GM19328 (cell line): ENCODE measurements around the gene ATG4B.

ENCODE experiments used
- ATAC-seq: cut with Tn5 transposase; IDR thresholded peaks from one replicate; pipeline ENCODE4 v1.9.1; 2021; ENCODE audit warnings: mild to moderate bottlenecking, moderate library complexity; ENCODE audit not compliant: unreplicated experiment

ATG4B gene

GRCh38 chr2:241637795-241638660 lies 535 bp downstream of the ATG4B start:
- peak; percentile 10 for ATAC-seq

DNA sequence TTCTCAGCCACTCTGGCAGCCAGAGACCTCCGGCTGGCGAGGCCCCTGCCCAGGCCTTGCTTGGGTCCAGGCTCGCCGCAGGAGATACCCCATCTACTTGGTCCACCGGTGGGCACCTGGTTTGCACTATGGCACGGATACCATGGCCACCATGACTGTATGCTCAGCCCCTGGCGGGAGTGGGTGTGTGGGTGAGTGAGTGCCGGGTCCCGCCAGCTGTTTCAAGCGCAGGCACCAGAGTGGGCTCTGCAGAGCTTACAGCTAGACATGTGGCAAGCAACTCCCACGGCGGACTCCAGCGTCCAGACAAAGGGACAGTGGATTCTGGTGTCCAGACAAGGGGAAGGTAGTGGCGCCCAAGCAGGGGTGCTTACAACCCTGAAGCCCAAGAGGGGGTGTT lies 1.4 kb downstream of the ATG4B start:
- no peak for ATAC-seq

GRCh38 chr2:241639385-241639784 lies 1.9 kb downstream of the ATG4B start:
- ATAC-seq: no peak

DNA sequence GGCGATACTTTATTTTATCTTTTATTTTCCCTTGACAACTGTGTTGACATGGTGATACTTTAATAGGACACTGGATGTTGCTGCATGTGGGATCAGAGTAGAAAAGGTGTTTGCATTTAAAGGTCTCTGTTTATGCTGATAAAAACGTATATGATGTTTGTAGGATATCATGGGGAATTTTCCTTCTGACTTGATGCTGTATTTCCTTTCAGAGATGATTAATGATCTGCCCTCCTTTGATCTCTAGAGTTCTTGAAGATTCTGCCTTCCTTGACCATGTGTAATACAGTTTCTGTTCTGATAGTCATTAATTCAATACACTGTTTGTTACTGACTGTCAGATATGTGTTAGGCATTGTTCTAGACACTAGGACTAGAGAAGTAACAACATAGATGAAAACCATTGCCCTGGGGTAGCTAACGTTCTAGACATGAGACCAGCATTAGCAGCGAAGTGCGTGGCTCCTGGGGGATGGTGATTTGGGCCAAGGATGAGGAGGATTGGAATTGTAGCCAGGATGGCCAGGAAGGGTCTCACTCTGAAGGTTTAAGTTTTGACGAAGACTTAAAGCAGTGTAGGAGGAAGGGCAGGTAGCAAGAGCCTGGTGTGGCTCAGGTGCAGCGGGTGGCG lies 2.8 kb downstream of the ATG4B start:
- no peak for ATAC-seq

DNA sequence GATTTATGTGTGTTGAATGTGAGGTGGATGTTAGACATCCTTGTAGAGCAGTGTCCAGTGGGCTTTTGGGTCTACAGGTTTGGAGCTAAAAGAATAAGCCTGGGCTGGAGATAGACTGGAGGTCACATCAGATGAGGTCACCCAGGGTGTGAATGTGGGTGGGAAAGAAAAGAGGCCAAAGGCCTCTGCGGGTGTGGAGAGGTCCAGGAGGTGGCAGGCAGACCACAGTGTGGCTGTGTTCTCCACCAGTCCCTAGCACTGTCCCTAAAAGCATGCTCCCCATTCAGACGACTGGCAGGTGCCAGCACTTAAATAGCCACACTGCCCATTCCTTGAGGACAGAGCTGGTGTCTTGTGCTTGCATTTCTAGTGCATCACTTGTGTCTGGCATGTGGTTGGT lies 4.1 kb downstream of the ATG4B start:
- ATAC-seq: no peak

DNA sequence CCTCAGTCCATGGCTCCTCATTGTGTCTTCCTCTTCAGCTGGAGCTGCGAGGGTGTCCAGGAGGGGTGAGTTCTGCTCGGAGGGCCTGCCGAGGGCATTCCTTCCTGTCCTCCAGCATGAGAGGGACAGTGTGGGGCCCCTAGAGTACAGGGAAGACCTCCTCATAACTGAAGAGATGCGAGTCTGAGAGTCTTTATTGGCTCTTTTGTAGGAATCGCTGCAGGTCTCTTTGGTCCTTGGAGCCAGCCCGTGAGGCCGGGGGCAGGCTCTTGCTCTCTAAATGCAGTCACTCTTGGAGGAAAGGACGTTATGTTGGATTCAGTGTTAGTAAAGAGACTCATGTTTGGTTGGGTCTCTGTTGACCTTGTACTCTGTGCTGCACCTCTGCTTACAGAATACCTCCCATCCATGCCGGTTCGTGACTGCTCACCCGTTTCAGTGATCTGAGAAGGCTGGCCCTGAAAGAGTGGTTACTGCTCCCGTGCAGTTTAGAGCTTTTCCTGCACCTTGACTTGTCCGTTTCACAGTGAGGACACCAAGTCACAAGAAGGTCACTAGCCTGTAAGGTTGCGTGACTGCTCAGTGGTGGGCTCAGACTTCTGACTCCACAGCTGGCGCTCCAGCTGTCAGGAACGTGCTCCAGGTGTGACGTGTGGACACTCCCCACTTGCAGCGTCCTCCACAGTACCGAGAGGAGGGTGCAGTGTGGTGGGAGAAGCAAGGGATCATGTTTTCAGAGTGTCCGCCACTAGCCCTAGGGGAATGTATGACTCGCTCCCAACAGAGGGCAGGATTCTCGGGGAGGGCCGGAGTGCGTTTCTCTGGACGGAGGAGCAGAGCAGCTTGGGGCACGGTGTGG lies 7.8 kb downstream of the ATG4B start:
- no peak for ATAC-seq

DNA sequence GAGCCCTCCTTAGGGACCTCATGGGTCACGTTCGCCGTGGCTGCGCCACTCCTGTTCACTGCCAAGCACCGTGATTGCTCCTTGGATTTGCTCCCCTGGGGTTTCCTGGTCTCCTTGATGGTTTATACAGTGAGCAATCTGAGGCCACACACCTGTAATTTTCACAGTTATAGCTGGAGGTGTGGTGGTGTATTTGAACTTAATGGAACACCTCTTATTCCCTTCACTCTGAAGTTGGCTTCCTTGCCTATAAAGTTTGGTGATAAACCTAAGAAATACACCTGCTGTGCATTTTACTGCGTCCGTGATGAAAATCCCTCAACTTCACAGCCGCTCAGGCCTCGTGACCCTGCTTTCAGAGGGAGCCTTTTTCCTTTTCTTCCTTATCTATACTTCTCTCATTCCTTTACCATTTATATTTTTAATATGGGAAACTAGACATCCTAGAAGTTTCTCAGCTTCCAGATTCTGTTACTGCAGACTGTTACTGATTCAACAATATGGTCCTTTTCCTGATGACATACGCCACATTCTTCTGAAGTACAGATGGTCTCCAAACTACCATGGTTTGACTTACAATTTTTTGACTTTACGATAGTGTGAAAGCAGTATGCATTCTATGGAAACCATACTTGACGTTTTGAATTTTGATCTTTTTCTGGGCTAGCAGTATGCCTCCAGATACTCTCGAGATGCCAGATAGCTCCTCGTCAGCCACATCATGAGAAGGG lies 8.6 kb downstream of the ATG4B start:
- ATAC-seq: no peak

DNA sequence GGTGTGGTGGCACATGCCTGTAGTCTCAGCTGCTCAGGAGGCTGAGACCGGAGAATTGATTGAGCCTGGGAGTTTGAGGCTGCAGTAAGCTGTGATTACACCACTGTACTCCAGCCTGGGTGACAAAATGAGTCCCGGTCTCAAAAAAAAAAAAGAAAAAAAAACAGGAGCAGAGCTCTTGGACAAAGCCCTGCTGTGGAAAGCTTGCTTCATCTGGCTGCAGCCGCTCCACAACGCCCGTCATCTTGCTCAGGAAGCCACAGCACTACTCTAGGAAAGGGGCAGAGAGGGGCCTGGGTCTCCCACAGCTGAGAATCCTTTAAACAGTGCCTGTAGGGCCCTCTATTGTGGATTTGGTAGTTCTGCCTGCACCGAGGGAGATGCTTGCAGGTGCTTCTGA lies 11.0 kb downstream of the ATG4B start:
- ATAC-seq: no peak

GRCh38 chr2:241649404-241649803 lies 11.9 kb downstream of the ATG4B start:
- no peak for ATAC-seq

DNA sequence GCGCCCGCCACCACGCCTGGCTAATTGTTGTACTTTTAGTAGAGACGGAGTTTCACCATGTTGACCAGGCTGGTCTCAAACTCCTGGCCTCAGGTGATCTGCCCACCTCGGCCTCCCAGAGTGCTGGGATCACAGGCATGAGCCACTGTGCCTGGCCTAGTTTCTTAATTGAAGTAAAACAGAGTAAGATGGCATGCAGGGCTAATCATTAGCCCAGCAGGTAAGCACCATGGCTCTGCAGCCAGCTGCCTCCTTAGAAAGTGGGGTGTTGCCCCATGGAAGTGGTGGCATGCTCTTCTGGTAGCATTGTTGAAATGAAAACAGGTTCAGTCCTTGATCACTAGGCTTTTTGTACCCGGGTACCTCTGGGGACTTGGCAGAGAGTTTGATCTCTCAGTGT lies 12.4 kb downstream of the ATG4B start:
- no peak for ATAC-seq

GRCh38 chr2:241652142-241652541 lies 14.6 kb downstream of the ATG4B start:
- ATAC-seq: no peak

GRCh38 chr2:241652722-241653121 lies 15.2 kb downstream of the ATG4B start:
- no peak for ATAC-seq

DNA sequence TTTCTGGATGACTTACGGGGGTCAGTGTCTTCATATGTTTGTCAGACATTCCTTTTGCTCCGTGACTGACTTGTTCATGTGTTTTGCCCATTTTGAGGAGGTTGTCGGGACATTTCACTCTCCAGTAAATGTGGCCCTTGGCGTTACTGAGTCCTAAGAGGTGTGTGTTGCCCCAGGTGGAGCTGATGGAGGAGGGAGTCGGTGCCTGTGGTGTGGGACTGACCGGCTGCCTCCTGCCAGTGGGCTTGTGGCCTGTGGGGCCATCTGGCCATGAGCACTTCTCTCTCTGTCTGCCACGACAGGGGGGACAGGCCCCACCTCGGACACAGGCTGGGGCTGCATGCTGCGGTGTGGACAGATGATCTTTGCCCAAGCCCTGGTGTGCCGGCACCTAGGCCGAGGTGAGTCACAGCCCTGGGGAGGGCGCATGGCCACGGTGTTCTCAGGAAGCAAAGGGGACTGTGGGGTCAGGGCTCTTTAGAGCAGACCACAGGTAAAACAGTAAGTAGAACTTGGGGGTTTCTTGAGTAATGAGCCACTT lies 15.8 kb downstream of the ATG4B start:
- ATAC-seq: no peak

GRCh38 chr2:241654551-241654950 lies 17.1 kb downstream of the ATG4B start:
- ATAC-seq: no peak

- ATAC-seq: no peak
These were observed 18.2 kb downstream of the ATG4B start for GRCh38 chr2:241655516-241656189.

GRCh38 chr2:241656190-241656741 lies 18.8 kb downstream of the ATG4B start:
- no peak for ATAC-seq

GRCh38 chr2:241657786-241658254 lies 20.3 kb downstream of the ATG4B start:
- no peak for ATAC-seq

DNA sequence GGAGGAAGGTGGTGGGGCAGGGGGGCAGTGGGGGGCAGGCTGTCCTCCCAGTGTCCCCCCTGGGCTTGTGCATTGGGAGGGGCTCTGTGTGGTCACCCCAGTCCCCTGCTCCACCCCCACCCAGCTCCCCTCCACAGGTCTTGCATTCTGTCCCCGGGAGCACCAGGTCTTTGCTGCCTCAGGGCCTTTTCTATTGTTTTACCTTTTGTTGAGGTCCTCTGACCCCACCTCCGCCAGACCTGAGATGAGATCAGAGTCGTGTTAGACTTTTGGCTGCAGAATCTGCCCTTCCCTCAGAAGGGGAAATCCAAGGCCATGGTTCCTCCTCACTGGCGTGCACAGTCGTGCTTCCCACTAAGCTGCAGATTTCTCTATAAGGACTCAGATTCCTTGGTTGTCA lies 20.8 kb downstream of the ATG4B start:
- ATAC-seq: no peak

DNA sequence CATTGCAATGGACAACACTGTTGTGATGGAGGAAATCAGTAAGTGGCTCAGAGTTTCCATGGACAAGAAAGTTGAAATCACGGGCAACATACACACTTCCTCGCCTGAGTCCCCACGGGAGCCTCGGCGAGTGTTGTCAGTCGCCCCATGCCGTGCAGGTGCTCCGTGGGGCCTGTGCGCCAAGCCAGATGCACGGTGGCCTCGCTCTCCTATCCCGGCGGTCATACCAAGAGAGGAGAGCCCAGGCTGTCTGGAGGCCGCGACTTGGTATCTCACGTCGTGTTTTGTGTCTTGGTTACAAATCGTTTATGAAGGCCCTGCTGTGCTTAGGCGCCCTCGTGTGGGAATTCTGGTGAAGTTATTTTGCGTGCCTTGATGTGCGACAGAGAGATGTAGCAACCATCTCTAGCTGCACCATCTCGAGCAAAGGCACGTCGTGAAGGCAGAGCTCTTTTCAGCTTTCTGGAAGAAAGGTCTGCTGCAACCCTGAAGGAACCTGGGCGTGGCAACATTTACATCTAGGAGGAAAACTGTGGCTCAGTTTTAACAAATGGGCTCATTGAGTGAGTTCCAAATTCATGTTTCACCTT lies 21.8 kb downstream of the ATG4B start:
- ATAC-seq: no peak
